H1 (cell line): Measurements from ENCODE around the gene LRRC8D. TPM values are rescaled to one million over a fixed set of nuclear protein-coding genes. Genes with fewer than 3 reads are reported as not detected.

Source experiments
- CTCF ChIA-PET: fragments of 300-600 bp; sonication (Branson Sonifier 250); formaldehyde crosslinking; loops from one replicate; lab custom pipeline; 2021; ENCODE audit not compliant: partially characterized antibody; lab: Charles Lee
- POLR2A ChIA-PET: fragments of 300-600 bp; sonication (Branson Sonifier 250); formaldehyde crosslinking; loops from one replicate; lab custom pipeline; 2021; ENCODE audit warnings: inconsistent platforms; ENCODE audit not compliant: partially characterized antibody; lab: Charles Lee
- DNase-seq, 2 experiments: peaks; one replicate each; pipeline versions ENCODE4 v3.0.0 to v3.0.0-alpha.2; 2010 to 2022; ENCODE audit warnings: low spot score in 2 of 2, low read depth in 1 of 2, mixed read lengths in 1 of 2
- FAIRE-seq: peaks from 2 replicates; lab custom pipeline; 2011; peaks lifted over from hg19 to GRCh38; lab: Jason Lieb, UNC
- H2AFZ ChIP-seq: 2 replicates; pipeline ENCODE4 v1.8.1; 2012; ENCODE audit warnings: low read length, inconsistent platforms
- H2AK5ac ChIP-seq: 2 replicates; pipeline ENCODE4 v1.6.1; 2013; ENCODE audit warnings: low read depth, low read length
- H2BK120ac ChIP-seq: replicated peaks from 2 replicates; pipeline ENCODE3; 2013; ENCODE audit warnings: low read depth, low read length, inconsistent platforms
- H2BK12ac ChIP-seq: 2 replicates; pipeline ENCODE4 v1.6.1; 2013; ENCODE audit warnings: low read depth, low read length
- H2BK15ac ChIP-seq: 2 replicates; pipeline ENCODE4 v1.6.1; 2013; ENCODE audit warnings: low read length
- H2BK20ac ChIP-seq: 2 replicates; pipeline ENCODE4 v1.6.1; 2013; ENCODE audit warnings: low read length
- H2BK5ac ChIP-seq: 2 replicates; pipeline ENCODE4 v1.6.1; 2013; ENCODE audit warnings: low read depth, low read length
- H3K14ac ChIP-seq: 2 replicates; pipeline ENCODE4 v1.6.1; 2013; ENCODE audit warnings: inconsistent platforms; ENCODE audit not compliant: insufficient read length
- H3K18ac ChIP-seq: 2 replicates; pipeline ENCODE4 v1.6.1; 2013; ENCODE audit warnings: low read length; ENCODE audit errors: extremely low read depth
- H3K23ac ChIP-seq: 2 replicates; pipeline ENCODE4 v1.6.1; 2013; ENCODE audit warnings: inconsistent platforms; ENCODE audit not compliant: insufficient read length
- H3K23me2 ChIP-seq: 2 replicates; pipeline ENCODE4 v1.6.1; 2013; ENCODE audit warnings: low read depth, low read length
- H3K27ac ChIP-seq: 2 replicates; pipeline ENCODE4 v1.6.1; 2011; ENCODE audit warnings: low read depth, low read length, inconsistent platforms
- H3K27me3 ChIP-seq, 4 experiments: replicated peaks in 1 of 4; 1 replicate in 1 of 4; 2 replicates in 3 of 4; pipeline versions ENCODE4 v1.6.1 to v1.8.1; 2011 to 2013; ENCODE audit warnings: low read length in 3 of 4, mild to moderate bottlenecking in 3 of 4, inconsistent platforms in 2 of 4, mixed read lengths in 2 of 4, moderate library complexity in 1 of 4; ENCODE audit not compliant: control insufficient read depth in 3 of 4, insufficient read depth in 3 of 4; ENCODE audit errors: extremely low read depth in 1 of 4
- H3K36me3 ChIP-seq, 4 experiments: 2 replicates each; pipeline versions ENCODE4 v1.6.1 to v1.8.1; 2011 to 2013; ENCODE audit warnings: mild to moderate bottlenecking in 4 of 4, low read length in 3 of 4, moderate library complexity in 2 of 4, control low read depth in 1 of 4, inconsistent platforms in 1 of 4; ENCODE audit not compliant: insufficient read depth in 4 of 4, control insufficient read depth in 2 of 4
- H3K4ac ChIP-seq: replicated peaks from 2 replicates; pipeline ENCODE3; 2013; ENCODE audit warnings: low read length, low read depth, mixed read lengths, inconsistent platforms; ENCODE audit not compliant: insufficient read length
- H3K4me1 ChIP-seq, 4 experiments: replicated peaks in 1 of 4; 1 replicate in 1 of 4; 2 replicates in 3 of 4; pipeline versions ENCODE4 v1.6.1 to v1.8.1; 2011 to 2013; ENCODE audit warnings: low read length in 3 of 4, inconsistent platforms in 2 of 4, mixed read lengths in 1 of 4; ENCODE audit not compliant: insufficient read depth in 4 of 4, control insufficient read depth in 3 of 4
- H3K4me2 ChIP-seq, 2 experiments: 2 replicates each; pipeline versions ENCODE4 v1.6.1 to v1.8.1; 2011 to 2013; ENCODE audit warnings: low read depth in 2 of 2, low read length in 2 of 2, control low read depth in 1 of 2, inconsistent platforms in 1 of 2, mild to moderate bottlenecking in 1 of 2; ENCODE audit not compliant: insufficient read depth in 1 of 2
- H3K4me3 ChIP-seq, 4 experiments: fragments of 200-600, 300-600 bp in 1 of 4; sonication (generic), shearing (Covaris generic), sonication (Bioruptor Twin) in 1 of 4; 2 replicates each; pipeline versions ENCODE4 v1.5.1 to v1.8.1; 2011 to 2016; ENCODE audit warnings: low read length in 4 of 4, low read depth in 3 of 4, control low read depth in 2 of 4, inconsistent platforms in 2 of 4, mild to moderate bottlenecking in 2 of 4, mixed read lengths in 1 of 4, moderate library complexity in 1 of 4; ENCODE audit not compliant: insufficient read depth in 2 of 4; ENCODE audit errors: extremely low read depth in 1 of 4
- H3K56ac ChIP-seq: replicated peaks from 2 replicates; pipeline ENCODE3; 2013; ENCODE audit warnings: low read depth, mild to moderate bottlenecking, mixed read lengths, low read length, inconsistent platforms; ENCODE audit not compliant: insufficient read length
- H3K79me1 ChIP-seq: 2 replicates; pipeline ENCODE4 v1.6.1; 2013; ENCODE audit warnings: low read depth, low read length, control low read depth
- H3K79me2 ChIP-seq, 2 experiments: 2 replicates each; pipeline versions ENCODE4 v1.6.1 to v1.8.1; 2012 to 2013; ENCODE audit warnings: low read length in 2 of 2, mild to moderate bottlenecking in 2 of 2, inconsistent platforms in 1 of 2; ENCODE audit not compliant: insufficient read depth in 2 of 2, control insufficient read depth in 1 of 2
- H3K9ac ChIP-seq, 4 experiments: replicated peaks in 1 of 4; 1 replicate in 1 of 4; 2 replicates in 3 of 4; pipeline versions ENCODE4 v1.6.1 to v1.8.1; 2011 to 2013; ENCODE audit warnings: low read depth in 3 of 4, low read length in 3 of 4, control low read depth in 2 of 4, mild to moderate bottlenecking in 2 of 4, moderate library complexity in 2 of 4, inconsistent platforms in 1 of 4; ENCODE audit errors: extremely low read depth in 1 of 4
- H3K9me3 ChIP-seq, 2 experiments: 2 replicates each; pipeline versions ENCODE4 v1.6.1 to v1.8.1; 2012 to 2013; ENCODE audit warnings: mild to moderate bottlenecking in 2 of 2, moderate library complexity in 2 of 2, control low read depth in 1 of 2, inconsistent platforms in 1 of 2, low read depth in 1 of 2, low read length in 1 of 2, mixed read lengths in 1 of 2; ENCODE audit not compliant: insufficient read depth in 2 of 2
- H4K20me1 ChIP-seq, 2 experiments: replicated peaks in 1 of 2; 2 replicates each; pipeline versions ENCODE3 to v1.8.1; 2011 to 2013; ENCODE audit warnings: inconsistent platforms in 2 of 2, low read length in 2 of 2, mild to moderate bottlenecking in 1 of 2; ENCODE audit not compliant: insufficient read depth in 2 of 2, control insufficient read depth in 1 of 2
- H4K5ac ChIP-seq: 2 replicates; pipeline ENCODE4 v1.6.1; 2013; ENCODE audit warnings: low read length, low read depth, mixed read lengths, inconsistent platforms; ENCODE audit not compliant: insufficient read length
- H4K8ac ChIP-seq: 2 replicates; pipeline ENCODE4 v1.8.0; 2013; ENCODE audit warnings: mild to moderate bottlenecking, moderate library complexity, low read length, inconsistent platforms; ENCODE audit not compliant: insufficient read depth; ENCODE audit errors: extremely low read depth
- H4K91ac ChIP-seq: replicated peaks from 2 replicates; pipeline ENCODE3; 2013; ENCODE audit warnings: low read length, mixed read lengths, inconsistent platforms; ENCODE audit not compliant: insufficient read length
- BCL11A ChIP-seq, 2 experiments: IDR thresholded peaks; one replicate each; pipeline ENCODE4 v1.6.1; 2011; ENCODE audit warnings: low read depth in 2 of 2, low read length in 2 of 2, mild to moderate bottlenecking in 2 of 2
- CEBPB ChIP-seq: IDR thresholded peaks from 2 replicates; pipeline ENCODE4 v1.6.1; 2012; ENCODE audit warnings: low read depth, low read length
- CHD1 ChIP-seq: IDR thresholded peaks from 2 replicates; pipeline ENCODE4 v1.6.1; 2012; ENCODE audit warnings: low read depth, low read length, improper control_type of control experiment
- CHD2 ChIP-seq: IDR thresholded peaks from 2 replicates; pipeline ENCODE4 v1.6.1; 2012; ENCODE audit warnings: low read length, improper control_type of control experiment
- EZH2 ChIP-seq: fragments of 200-600 bp; sonication (generic); IDR thresholded peaks from 2 replicates; pipeline ENCODE4 v1.7.1; 2012; ENCODE audit warnings: low read depth, mild to moderate bottlenecking, moderate library complexity, low read length, inconsistent platforms; ENCODE audit not compliant: severe bottlenecking
- GTF2F1 ChIP-seq: IDR thresholded peaks from 2 replicates; pipeline ENCODE4 v1.6.1; 2012; ENCODE audit warnings: low read depth, low read length, improper control_type of control experiment, borderline replicate concordance
- RFX5 ChIP-seq: IDR thresholded peaks from 2 replicates; pipeline ENCODE4 v1.6.1; 2011; ENCODE audit warnings: low read depth, low read length, improper control_type of control experiment, borderline replicate concordance
- YY1 ChIP-seq: IDR thresholded peaks from 2 replicates; pipeline ENCODE4 v1.6.1; 2011; ENCODE audit warnings: low read depth, mild to moderate bottlenecking, low read length
- WGBS, 2 experiments: shearing (Covaris generic) in 1 of 2; methylation state at CpG; one replicate each; pipeline versions ENCODE4 v1.1.6 to v1.1.7; 2013 to 2015; ENCODE audit warnings: low lambda C conversion rate in 2 of 2, mixed read lengths in 2 of 2, inconsistent platforms in 1 of 2, low coverage in 1 of 2, missing lambda C conversion rate in 1 of 2; ENCODE audit not compliant: insufficient replicate concordance in 2 of 2, insufficient coverage in 1 of 2, insufficient read length in 1 of 2; ENCODE audit errors: extremely low coverage in 1 of 2, missing lambda C conversion rate in 1 of 2; 5-methylcytosine and 5-hydroxymethylcytosine counted together
- polyA plus RNA-seq, 7 experiments: library from polyadenylated mRNA; depleted of rRNA in 3 of 7; stranded (reverse) in 5 of 7; unstranded in 2 of 7; fragments of >200 nt in 5 of 7; fragments of 200-250 nt in 2 of 7; gene quantifications; 1 replicate in 5 of 7; 2 replicates in 1 of 7; 4 replicates in 1 of 7; pipeline versions ENCODE4 v1.2.1 to v1.2.3, GENCODE V29; 2011 to 2013; ENCODE audit warnings: missing spikeins in 2 of 7, mixed read lengths in 2 of 7
- total RNA-seq: library from RNA; stranded (reverse); fragmentation: NEBNext Ultra II Directional; extraction: Animal tissue kit (Norgen Biotek cat#: 25700); gene quantifications from 2 replicates; pipeline ENCODE4 v1.2.1, GENCODE V29; 2021

The LRRC8D gene
- total and polyA plus RNA-seq, 2 of the 8 experiments (the other 6 are each of a cell fraction or from before 2014, with no cell fraction given): 42.0 to 58.5 TPM

- H3K56ac ChIP-seq: no peak overlapping the region
- FAIRE-seq: peak; percentile 52
- no peak for TF ChIP-seq BCL11A (IDR thresholded peaks at IDR 0.05; ENCODE audit: low read depth in 2 of 2, low read length in 2 of 2)
- no peak for TF ChIP-seq RFX5
- TF ChIP-seq GTF2F1: no peak
- no peak for TF ChIP-seq EZH2
- no peak for TF ChIP-seq CHD2
- TF ChIP-seq CHD1: no peak
- TF ChIP-seq CEBPB: no peak
- no peak for TF ChIP-seq YY1
Measured at GRCh38 chr1:89812992-89813391, 7.8 kb upstream of the LRRC8D start.

More at GRCh38 chr1:89812992-89813391, 7.8 kb upstream of the LRRC8D start:
- Histone ChIP-seq H3K4me2 (no peak overlapping the region), H2BK5ac (no peak overlapping the region), H4K91ac (no peak overlapping the region), H3K23me2 (no peaks in the 10 kb centered on the region), H3K79me2 (no peaks in the 10 kb centered on the region), H4K20me1 (no peaks in the 10 kb centered on the region), H3K4me3 (no peak overlapping the region), H4K8ac (no peak overlapping the region), H3K4ac (no peak overlapping the region), H2BK120ac (no peak overlapping the region), H2BK20ac (0 out of 2 replicates have a peak overlapping the region, but pooled peaks have one; percentile 16), H2AK5ac (0 out of 2 replicates have a peak overlapping the region, but pooled peaks have one; percentile 17), H3K9me3 (no peaks in the 10 kb centered on the region), H3K4me1 (peaks cover 2 to 11% (median 7%) of the 10 kb centered on the region in 4 experiments; a peak in 5 of 7 replicates), H2AFZ (no peak overlapping the region), H4K5ac (no peak overlapping the region), H3K23ac (no peak overlapping the region), H2BK15ac (no peak overlapping the region), H3K36me3 (no peaks in the 10 kb centered on the region), H3K27me3 (no peaks in the 10 kb centered on the region; a peak in 4 of 7 replicates), H3K14ac (no peak overlapping the region), H2BK12ac (no peak overlapping the region), H3K9ac (no peak overlapping the region), H3K79me1 (no peaks in the 10 kb centered on the region), H3K18ac (no peak overlapping the region), H3K27ac (no peak overlapping the region)
- POLR2A ChIA-PET: interaction anchor here (0.7 to 3.3 kb wide), 4 partner anchors 8 to 177 kb away, joined by 3 to 18 read pairs (median 4); partner anchors contain the start of gene LRRC8D
- CTCF ChIA-PET: interaction anchor here (0.9 to 1.5 kb wide), 2 partner anchors 8 to 9 kb away, joined by 3 to 6 read pairs; no protein-coding TSS in a partner anchor
- DNase-seq: no peak
- 80% methylated on average over 1 of the region's 1 CpG; no CpG with 5 or more reads in 1 of the 2 experiments for WGBS, 2 experiments
